B cell (primary cell): ENCODE results near the gene DHX57. TPM values are rescaled to one million over a fixed set of nuclear protein-coding genes. Genes with fewer than 3 reads are reported as not detected.

Source experiments
- ATAC-seq: fragments of 200-7000 bp; cut with Tn5 transposase; one replicate; pipeline ENCODE4 v1.10.0; 2021; ENCODE audit warnings: low read depth, mild to moderate bottlenecking, moderate number of reproducible peaks, moderate library complexity
- CTCF ChIA-PET: fragments of 350-600 bp; sonication (Branson Sonifier 250); formaldehyde crosslinking; loops from one replicate; lab custom pipeline; 2021; ENCODE audit warnings: antibody characterized with exemption, inconsistent platforms; lab: Charles Lee
- POLR2A ChIA-PET: fragments of 350-600 bp; sonication (Branson Sonifier 250); formaldehyde crosslinking; loops from one replicate; lab custom pipeline; 2021; ENCODE audit warnings: antibody characterized with exemption; lab: Charles Lee
- DNase-seq: peaks from one replicate; pipeline ENCODE4 v3.0.0; 2013
- H2AFZ ChIP-seq: 2 replicates; pipeline ENCODE4 v1.6.1; 2012; ENCODE audit warnings: mild to moderate bottlenecking, low read depth, low read length; ENCODE audit not compliant: insufficient read depth, poor library complexity, severe bottlenecking
- H3K27ac ChIP-seq, 2 donors: 1 replicate in 1 of 2; 2 replicates in 1 of 2; pipeline ENCODE4 v1.5.1; 2012 to 2013; ENCODE audit warnings: low read length in 2 of 2, mild to moderate bottlenecking in 2 of 2, moderate library complexity in 1 of 2
- H3K27me3 ChIP-seq, 4 experiments: fragments of 200-600 bp in 1 of 4; sonication (generic) in 1 of 4; replicated peaks in 1 of 4; 1 replicate in 2 of 4; 2 replicates in 2 of 4; pipeline versions ENCODE4 v1.6.1 to v1.7.0; 2013 to 2016; ENCODE audit warnings: low read length in 3 of 4, mild to moderate bottlenecking in 2 of 4, mixed read lengths in 1 of 4, moderate library complexity in 1 of 4; ENCODE audit not compliant: insufficient read depth in 4 of 4, control insufficient read depth in 3 of 4; ENCODE audit errors: control extremely low read depth in 1 of 4
- H3K36me3 ChIP-seq, 2 experiments: replicated peaks in 1 of 2; 1 replicate in 1 of 2; 2 replicates in 1 of 2; pipeline versions ENCODE4 v1.6.1 to v1.7.1; 2013; ENCODE audit warnings: low read length in 1 of 2; ENCODE audit not compliant: insufficient read depth in 2 of 2, control insufficient read depth in 1 of 2; ENCODE audit errors: control extremely low read depth in 1 of 2, extremely low read depth in 1 of 2
- H3K4me1 ChIP-seq, 2 donors: fragments of 200-600 bp in 1 of 2; sonication (generic) in 1 of 2; 1 replicate in 1 of 2; 2 replicates in 1 of 2; pipeline versions ENCODE4 v1.5.1 to v1.6.1; 2013 to 2017; ENCODE audit warnings: low read length in 2 of 2; ENCODE audit not compliant: control insufficient read depth in 2 of 2, insufficient read depth in 2 of 2
- H3K4me2 ChIP-seq: replicated peaks from 2 replicates; pipeline ENCODE3; 2012; ENCODE audit warnings: mild to moderate bottlenecking, low read depth, low read length; ENCODE audit not compliant: poor library complexity, severe bottlenecking
- H3K4me3 ChIP-seq, 5 experiments: fragments of 200-600 bp in 1 of 5; sonication (generic) in 1 of 5; 1 replicate in 3 of 5; 2 replicates in 2 of 5; pipeline versions ENCODE4 v1.5.1 to v1.7.0; 2011 to 2016; ENCODE audit warnings: low read length in 4 of 5, mild to moderate bottlenecking in 4 of 5, low read depth in 2 of 5, control low read depth in 1 of 5, moderate library complexity in 1 of 5; ENCODE audit not compliant: insufficient read depth in 1 of 5; ENCODE audit errors: control extremely low read depth in 1 of 5, extremely low read depth in 1 of 5
- H3K79me2 ChIP-seq: fragments of 200-600 bp; sonication (generic); one replicate; pipeline ENCODE4 v1.6.0; 2016; ENCODE audit warnings: low read length; ENCODE audit not compliant: control insufficient read depth, insufficient read depth
- H3K9ac ChIP-seq: fragments of 200-600 bp; sonication (generic); 2 replicates; pipeline ENCODE4 v1.6.1; 2017; ENCODE audit warnings: mild to moderate bottlenecking, low read length, moderate library complexity
- H3K9me3 ChIP-seq, 3 donors: one replicate each; pipeline versions ENCODE4 v1.6.1 to v1.7.1; 2013; ENCODE audit warnings: low read length in 2 of 3; ENCODE audit not compliant: control insufficient read depth in 2 of 3, insufficient read depth in 1 of 3; ENCODE audit errors: control extremely low read depth in 1 of 3
- H4K20me1 ChIP-seq: 2 replicates; pipeline ENCODE4 v1.6.0; 2012; ENCODE audit warnings: mild to moderate bottlenecking, low read length; ENCODE audit not compliant: insufficient read depth, control insufficient read depth, poor library complexity, severe bottlenecking
- H3K27ac Mint-ChIP-seq: one replicate; pipeline ENCODE4 v1.8.0; 2021; ENCODE audit warnings: mixed read lengths
- H3K27me3 Mint-ChIP-seq: one replicate; pipeline ENCODE4 v1.8.0; 2021; ENCODE audit warnings: mixed read lengths
- H3K4me1 Mint-ChIP-seq: one replicate; pipeline ENCODE4 v1.8.0; 2021; ENCODE audit warnings: mixed read lengths
- H3K4me3 Mint-ChIP-seq: one replicate; pipeline ENCODE4 v1.8.0; 2021; ENCODE audit warnings: mixed read lengths
- H3K9me3 Mint-ChIP-seq: one replicate; pipeline ENCODE4 v1.8.0; 2022; ENCODE audit warnings: mixed read lengths; ENCODE audit not compliant: insufficient read depth
- EZH2 ChIP-seq: IDR thresholded peaks from 2 replicates; pipeline ENCODE4 v1.6.1; 2012; ENCODE audit warnings: borderline replicate concordance, low read depth, mild to moderate bottlenecking, moderate library complexity, low read length; ENCODE audit not compliant: insufficient read depth, poor library complexity, severe bottlenecking
- WGBS: methylation state at CpG from one replicate; pipeline ENCODE4 v1.1.5; 2013; ENCODE audit warnings: missing lambda C conversion rate; ENCODE audit not compliant: insufficient coverage; 5-methylcytosine and 5-hydroxymethylcytosine counted together
- intact Hi-C: fragments of 100-400 bp; cut with micrococcal nuclease; formaldehyde crosslinking; loops from one replicate; pipeline ENCODE4 v1.10.0; 2022
- polyA plus RNA-seq: library from polyadenylated mRNA; depleted of rRNA; stranded (reverse); fragments of >200 nt; gene quantifications from 2 replicates; pipeline ENCODE4 v1.2.3, GENCODE V29; 2012
- total RNA-seq, 2 donors: library from RNA; stranded (reverse); fragments of 120-200 nt in 1 of 2; gene quantifications; 1 replicate in 1 of 2; 2 replicates in 1 of 2; pipeline versions ENCODE4 v1.2.3 to v1.2.4, GENCODE V29; 2013 to 2022
- TF ChIP-seq, protein P1 (sequence below): fragments of 200-600 bp; IDR thresholded peaks from one replicate; pipeline ENCODE4 v1.8.0; 2022; ENCODE audit warnings: antibody characterized with exemption, mild to moderate bottlenecking

DHX57 gene
- total and polyA plus RNA-seq, 2 donors (not counting 1 experiment from before 2014, with no cell fraction given): 7.7 to 25.0 TPM

DNA sequence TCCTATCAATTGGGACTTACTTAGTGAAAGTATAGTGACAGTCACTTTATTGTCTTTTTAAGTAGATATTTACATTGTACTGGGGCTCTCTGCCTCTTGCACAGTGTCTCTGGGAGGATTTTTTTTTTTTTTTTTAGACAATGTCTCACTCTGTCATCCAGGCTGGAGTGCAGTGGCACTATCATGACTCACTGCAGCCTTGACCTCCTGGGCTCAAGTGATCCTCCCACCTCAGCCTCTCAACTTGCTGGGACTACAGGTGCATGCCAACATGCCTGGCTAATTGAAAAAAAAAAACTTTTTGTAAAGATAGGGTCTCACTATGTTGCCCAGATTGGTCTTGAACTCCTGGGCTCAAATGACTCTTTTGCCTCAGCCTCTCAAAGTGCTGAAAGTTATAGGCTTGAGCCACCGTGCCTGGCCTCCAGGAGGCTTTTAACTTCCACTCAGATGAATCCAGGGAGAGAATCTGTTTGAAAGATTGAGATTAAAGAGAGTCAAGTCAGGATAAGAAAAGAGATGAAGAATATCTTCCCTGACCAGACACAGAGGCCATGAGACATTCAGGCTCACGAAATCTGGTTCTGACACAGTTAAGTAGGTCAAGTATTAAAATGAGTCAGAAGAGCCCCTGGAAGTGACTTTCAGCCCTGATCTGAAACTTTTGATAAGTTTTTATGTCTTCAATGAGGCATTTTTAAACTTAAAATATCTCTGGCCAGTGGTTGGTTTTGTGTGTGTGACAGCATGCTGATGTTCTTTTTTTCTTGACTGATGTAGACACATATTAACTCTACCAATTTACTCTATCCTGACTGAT, 32.2 kb upstream of the DHX57 start:
- POLR2A ChIA-PET: no interaction called here
- Histone ChIP-seq H3K4me2 (no peak overlapping the region), H2AFZ (no peak overlapping the region), H3K9me3 (no peaks in the 10 kb centered on the region), H3K9ac (no peak overlapping the region), H3K4me1 (no peaks in the 10 kb centered on the region), H3K27ac (no peak overlapping the region), H4K20me1 (no peaks in the 10 kb centered on the region), H3K27me3 (peaks cover 0 to 4% (median 0%) of the 10 kb centered on the region in 4 experiments), H3K36me3 (no peaks in the 10 kb centered on the region), H3K4me3 (no peak overlapping the region), H3K79me2 (no peaks in the 10 kb centered on the region)
- Mint-ChIP-seq H3K27ac (no peak overlapping the region), H3K27me3 (no peaks in the 10 kb centered on the region), H3K4me1 (no peaks in the 10 kb centered on the region), H3K4me3 (no peak overlapping the region), H3K9me3 (no peaks in the 10 kb centered on the region)
- no peak for ATAC-seq
- DNase-seq: no peak
- intact Hi-C loops: no loop called here
- WGBS: no CpG with 5 or more reads among the region's 2 CpGs
- TF ChIP-seq, protein P1, sequence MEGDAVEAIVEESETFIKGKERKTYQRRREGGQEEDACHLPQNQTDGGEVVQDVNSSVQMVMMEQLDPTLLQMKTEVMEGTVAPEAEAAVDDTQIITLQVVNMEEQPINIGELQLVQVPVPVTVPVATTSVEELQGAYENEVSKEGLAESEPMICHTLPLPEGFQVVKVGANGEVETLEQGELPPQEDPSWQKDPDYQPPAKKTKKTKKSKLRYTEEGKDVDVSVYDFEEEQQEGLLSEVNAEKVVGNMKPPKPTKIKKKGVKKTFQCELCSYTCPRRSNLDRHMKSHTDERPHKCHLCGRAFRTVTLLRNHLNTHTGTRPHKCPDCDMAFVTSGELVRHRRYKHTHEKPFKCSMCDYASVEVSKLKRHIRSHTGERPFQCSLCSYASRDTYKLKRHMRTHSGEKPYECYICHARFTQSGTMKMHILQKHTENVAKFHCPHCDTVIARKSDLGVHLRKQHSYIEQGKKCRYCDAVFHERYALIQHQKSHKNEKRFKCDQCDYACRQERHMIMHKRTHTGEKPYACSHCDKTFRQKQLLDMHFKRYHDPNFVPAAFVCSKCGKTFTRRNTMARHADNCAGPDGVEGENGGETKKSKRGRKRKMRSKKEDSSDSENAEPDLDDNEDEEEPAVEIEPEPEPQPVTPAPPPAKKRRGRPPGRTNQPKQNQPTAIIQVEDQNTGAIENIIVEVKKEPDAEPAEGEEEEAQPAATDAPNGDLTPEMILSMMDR: no peak
- TF ChIP-seq EZH2: no peak
- CTCF ChIA-PET: no interaction called here

DNA sequence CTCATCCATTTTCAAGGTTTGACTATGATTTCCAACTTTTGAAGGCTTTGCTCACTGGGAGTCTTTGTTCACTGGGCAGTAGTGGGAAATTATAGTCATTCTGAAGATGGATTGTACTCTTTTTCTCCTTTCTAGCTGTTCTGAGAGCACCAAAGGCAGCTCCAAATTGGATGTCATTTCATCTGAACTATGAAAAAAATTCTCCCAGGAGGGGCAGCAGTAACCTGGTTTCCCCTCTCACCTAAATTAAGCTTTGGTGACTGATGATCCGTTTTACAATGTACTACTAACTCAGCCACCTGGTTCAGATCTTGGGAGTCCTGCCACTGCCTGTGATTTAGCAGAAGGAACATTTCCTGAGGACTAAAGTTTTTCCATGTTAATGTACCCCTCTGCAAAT, 31.5 kb upstream of the DHX57 start:
- CTCF ChIA-PET: no interaction called here
- no peak overlapping the region for H3K4me2 ChIP-seq
- POLR2A ChIA-PET: no interaction called here

More for the DNA sequence above, 31.5 kb upstream of the DHX57 start:
- no peaks in the 10 kb centered on the region for H3K9me3 Mint-ChIP-seq
- no peaks in the 10 kb centered on the region for H3K27me3 Mint-ChIP-seq
- no CpG with 5 or more reads among the region's 1 CpG for WGBS
- Histone ChIP-seq H3K9ac (no peak overlapping the region), H3K79me2 (no peaks in the 10 kb centered on the region), H3K27ac (no peak overlapping the region), H3K4me3 (no peak overlapping the region), H2AFZ (no peak overlapping the region), H4K20me1 (no peaks in the 10 kb centered on the region), H3K36me3 (no peaks in the 10 kb centered on the region), H3K27me3 (peaks cover 0 to 4% (median 0%) of the 10 kb centered on the region in 4 experiments), H3K9me3 (no peaks in the 10 kb centered on the region), H3K4me1 (no peaks in the 10 kb centered on the region)
- intact Hi-C loops: no loop called here
- DNase-seq: no peak
- ATAC-seq: no peak
- no peaks in the 10 kb centered on the region for H3K4me1 Mint-ChIP-seq
- no peak overlapping the region for H3K27ac Mint-ChIP-seq
- H3K4me3 Mint-ChIP-seq: no peak overlapping the region
- TF ChIP-seq, protein P1: no peak
- no peak for TF ChIP-seq EZH2
